ENCODE measurements around the gene CENPN.

Gene CENPN

DNA sequence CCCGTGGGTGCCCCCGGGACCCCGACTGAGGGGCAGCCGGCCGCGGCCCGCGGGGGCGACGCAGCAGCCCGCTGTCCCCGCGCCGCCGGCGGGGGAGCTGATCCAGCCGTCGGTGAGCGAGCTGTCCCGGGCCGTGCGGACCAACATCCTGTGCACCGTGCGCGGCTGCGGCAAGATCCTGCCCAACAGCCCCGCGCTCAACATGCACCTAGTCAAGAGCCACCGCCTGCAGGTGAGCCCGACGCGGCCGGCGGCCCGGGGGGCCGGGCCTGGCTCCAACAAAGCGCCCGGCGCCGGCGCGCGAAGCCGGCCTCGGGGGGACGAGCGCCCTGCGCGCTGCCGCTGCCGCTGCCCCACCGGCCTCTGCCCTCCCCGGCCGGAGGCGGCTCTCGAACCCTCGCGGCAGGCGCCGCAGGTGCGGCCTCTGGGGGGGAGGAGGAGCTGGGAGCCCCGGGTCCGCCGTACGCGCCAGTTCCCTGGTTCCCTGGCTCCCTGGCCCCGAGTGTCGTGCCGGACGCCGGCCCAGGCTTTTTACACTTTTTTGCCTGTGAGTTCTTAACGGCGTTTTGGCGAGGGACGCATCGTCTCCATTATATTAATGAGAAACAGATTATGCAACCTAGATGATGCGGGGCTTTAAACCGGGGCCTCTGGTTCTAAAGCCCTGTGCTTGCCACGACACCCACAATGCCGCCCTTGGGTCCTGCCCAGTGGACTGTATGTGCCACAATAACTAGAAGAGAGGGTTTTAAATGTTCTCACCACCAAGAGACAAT is 29.1 kb downstream of the CENPN start:
- DNase-seq: peak; percentile 46

DNA sequence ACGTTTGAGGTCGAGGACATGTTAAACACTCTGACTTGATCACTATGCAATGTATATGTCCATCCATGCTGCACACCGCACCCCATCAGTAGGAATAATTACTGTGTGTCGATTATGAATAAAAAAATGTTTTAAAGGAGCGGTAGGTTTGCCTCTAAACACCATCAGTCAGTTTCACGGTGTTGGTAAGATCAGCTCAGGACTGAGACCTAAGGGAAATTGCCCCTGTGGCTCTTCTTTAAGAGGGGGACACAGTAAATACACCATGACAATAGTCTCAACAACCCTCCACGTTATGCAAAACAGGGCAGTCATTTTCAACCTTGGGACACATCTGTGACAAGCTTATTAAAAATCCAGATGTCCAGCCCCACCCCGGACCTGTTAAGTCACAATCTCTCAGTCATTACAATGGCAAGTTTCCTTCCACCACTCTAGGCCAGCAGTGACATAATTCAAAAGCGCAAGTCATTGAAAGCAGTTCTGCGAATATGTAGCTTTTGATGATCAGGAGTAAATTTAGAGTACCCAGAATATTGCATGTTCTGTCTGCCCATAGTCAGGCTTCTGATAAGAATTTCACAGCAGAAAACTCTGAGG is 29.8 kb downstream of the CENPN start:
- DNase-seq: peak; percentile 76

GRCh38 chr16:81040131-81040530 is 33.1 kb downstream of the CENPN start:
- no peak for DNase-seq

DNA sequence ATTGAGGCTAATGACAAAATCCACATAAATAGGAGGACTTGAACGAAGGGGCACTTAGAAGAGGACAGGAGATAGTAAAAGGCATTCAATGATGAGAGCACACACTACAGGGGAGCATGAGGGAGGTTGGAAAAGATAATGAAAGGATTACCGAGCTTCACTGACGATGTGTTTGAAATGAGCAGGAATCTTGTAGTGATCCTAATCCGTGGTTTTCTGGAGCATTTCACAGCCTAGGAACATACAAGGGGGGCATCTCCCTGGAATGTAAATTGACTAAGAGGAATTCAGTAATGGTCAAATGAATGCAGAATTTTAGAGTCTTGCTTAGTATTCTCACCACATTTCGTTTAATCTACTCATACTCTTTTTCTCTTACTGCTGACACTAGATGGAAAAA is 33.8 kb downstream of the CENPN start:
- no peak for DNase-seq

GRCh38 chr16:81041696-81042095 is 34.7 kb downstream of the CENPN start:
- no peak for DNase-seq

GRCh38 chr16:81042821-81043220 is 35.8 kb downstream of the CENPN start:
- DNase-seq: no peak

GRCh38 chr16:81053761-81054160 is 46.7 kb downstream of the CENPN start:
- no peak for DNase-seq

- DNase-seq: no peak
Observed at GRCh38 chr16:81060576-81061306, 53.7 kb downstream of the CENPN start.

DNA sequence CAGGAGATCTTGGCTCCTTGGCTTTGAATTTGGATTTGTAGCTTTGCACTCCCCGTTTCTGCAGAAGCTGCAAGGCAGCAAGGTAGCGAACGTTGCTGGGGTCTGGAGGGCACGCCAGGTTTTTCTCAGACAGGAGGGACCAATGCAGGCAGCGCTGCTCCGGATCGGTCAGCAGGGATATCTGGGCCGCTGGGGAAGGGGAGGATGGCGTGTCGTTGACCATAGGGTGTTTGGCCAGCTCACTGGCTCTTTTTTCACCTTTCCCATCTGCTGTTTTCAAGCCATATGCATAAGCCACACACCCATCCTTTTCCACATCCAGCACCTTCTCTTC is 54.3 kb downstream of the CENPN start:
- DNase-seq: no peak

DNA sequence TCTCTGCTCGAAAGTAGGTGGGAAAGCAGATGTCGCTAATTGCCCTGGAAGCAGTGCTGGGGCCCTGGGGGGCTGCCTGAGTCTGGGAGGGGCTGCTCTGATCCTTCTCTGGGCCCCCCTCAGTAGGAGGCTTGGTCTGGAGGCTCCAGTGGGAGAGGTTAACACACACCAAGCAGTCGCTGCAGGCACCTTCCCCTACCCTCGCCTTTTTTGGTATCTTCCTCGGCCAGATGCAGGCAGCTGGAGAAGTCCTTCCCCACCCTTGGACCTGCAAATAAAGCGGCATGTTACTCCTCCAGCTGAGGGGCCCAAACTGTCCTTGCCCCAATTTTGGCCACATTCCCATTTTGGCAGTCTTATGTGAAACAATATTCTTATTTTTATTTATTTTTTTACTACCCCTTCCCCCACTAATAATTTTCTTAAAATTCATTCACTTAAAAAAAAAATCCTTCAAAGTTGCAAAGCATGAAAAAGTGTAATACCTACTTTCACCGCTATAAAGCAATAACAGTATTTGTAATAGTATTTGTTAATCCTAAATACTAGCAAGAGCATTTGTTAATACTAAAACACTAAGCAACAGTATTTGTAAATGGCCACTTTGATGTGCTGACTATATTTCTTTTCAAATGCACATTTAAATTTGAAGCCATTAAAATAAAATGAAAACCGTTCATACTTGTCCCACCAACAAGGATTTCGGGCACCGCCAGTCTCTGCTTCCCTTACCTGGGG is 55.0 kb downstream of the CENPN start:
- no peak for DNase-seq

- DNase-seq: no peak
Observed at GRCh38 chr16:81066681-81067080, 59.7 kb downstream of the CENPN start.

DNA sequence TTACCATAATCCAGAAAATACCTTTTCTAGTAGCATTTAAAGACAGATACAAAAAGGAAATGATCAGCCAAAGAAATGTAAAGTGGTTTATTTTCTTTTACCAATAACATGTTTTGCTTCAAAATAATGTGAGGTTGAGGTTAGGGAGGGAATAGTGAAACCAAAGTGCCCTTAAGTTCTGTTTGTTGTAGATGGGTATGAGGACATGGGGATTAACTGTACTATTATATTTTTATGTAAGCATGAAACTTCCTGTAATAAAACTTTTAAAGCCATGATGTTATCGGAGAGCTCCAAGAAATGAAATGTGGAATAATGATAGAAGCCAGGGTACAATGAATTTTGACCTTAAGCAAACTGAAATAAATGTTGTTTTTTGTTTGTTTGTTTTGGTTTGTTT is 60.2 kb downstream of the CENPN start:
- no peak for DNase-seq

GRCh38 chr16:81069063-81069462 is 62.0 kb downstream of the CENPN start:
- no peak for DNase-seq

DNA sequence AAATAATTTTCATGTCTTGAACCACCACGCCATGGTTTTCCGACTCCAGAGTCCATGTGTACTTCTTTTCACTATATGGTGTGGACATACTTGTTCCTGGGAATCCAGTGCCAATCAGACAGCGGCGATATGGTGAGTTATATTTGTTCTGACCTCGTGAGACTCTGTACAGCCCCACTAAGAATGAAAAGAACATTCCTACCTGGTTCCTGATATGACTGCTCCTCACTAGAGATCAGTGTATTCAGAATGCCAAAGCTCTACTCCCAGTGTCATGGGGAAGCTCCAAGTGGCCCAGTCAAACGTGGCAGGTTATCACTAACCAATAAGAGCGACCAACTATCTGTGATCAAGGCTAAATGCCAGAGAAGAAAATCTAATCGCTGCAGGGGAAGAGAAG is 64.0 kb downstream of the CENPN start:
- no peak for DNase-seq

DNA sequence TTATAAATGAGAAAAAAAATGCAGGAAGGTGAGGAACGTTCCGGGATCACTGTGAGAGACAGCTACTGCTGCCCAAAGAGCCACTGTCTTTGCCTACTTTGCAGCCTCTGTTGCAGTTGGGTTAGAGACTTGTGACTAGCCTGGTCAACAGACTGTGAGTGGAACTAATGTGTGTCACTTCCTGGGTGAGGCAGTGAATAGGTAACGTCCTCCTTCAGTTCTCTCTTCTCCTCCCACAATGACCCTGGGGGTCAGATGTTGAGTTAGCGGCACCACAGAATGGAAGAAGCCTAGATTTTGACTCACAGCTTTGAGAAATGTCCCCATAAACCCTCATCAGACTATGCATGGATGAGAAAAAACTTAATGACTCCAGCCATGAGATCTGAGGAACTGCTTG is 64.8 kb downstream of the CENPN start:
- no peak for DNase-seq

GRCh38 chr16:81073560-81074330 is 66.7 kb downstream of the CENPN start:
- DNase-seq: no peak

- DNase-seq: peak; percentile 93
Observed at GRCh38 chr16:81076566-81077075, 69.6 kb downstream of the CENPN start.

DNA sequence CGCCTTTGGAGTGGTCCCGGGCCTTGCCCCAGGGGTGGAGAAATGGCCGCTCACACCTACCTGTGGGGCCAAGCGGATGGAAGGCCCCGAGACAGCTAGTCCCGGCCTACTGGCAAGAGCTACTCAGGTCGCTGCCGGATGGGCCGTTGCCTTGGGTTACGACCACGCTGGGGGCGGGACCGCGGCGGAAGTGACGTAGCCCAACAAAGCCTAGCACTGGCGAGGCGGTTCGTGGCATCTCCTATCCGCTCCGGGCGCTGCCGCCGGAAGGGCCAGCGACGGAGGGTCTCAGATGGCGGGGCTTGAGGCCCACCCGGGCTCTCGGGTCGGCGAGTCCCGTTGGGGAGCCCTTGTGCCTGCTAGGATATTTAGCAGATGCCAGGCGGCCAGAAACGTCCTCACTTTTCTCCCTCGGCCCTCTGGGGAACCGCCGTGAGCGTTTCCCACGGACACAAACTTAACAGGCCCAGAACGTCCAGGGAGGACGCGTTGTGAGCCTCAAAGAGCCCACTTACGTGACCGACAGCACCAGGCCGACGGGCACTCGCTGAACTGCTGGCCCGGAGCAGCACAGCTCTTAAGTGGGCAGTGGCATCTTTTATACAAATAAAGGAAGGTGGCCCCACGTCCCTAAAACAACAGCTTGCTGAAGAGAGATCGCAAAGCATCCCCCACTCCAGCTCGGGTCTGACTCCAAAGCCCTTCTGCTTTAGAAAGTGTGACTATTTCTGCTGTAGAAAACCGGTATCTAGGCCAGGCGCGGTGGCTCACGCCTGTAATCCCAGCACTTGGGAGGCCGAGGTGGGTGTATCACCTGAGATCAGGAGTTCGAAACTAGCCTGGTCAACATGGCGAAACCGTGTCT is 70.3 kb downstream of the CENPN start, which contains the start of gene C16orf46:
C16orf46 (minus strand) TSS at position 163 of the 865 bp plus-strand sequence. CDS start 13,283 bp downstream, outside the sequence.
- DNase-seq: peak; percentile 97

- DNase-seq: no peak
Observed at GRCh38 chr16:81080233-81080632, 73.2 kb downstream of the CENPN start.

GRCh38 chr16:81081014-81081413 is 74.0 kb downstream of the CENPN start:
- DNase-seq: no peak
